ENCODE measurements around the gene CFAP20.

CFAP20 gene

GRCh38 chr16:58129097-58129936 is at the start of gene CFAP20:
Gene CFAP20 (minus strand): TSS chr16:58129381. CDS start chr16:58129115, 266 bp downstream.
- DNase-seq (ENCODE audit: insufficient read length, low spot score) (peak; percentile 17), FAIRE-seq (no peak)
- no peak for TF ChIP-seq CTCF (IDR thresholded peaks at IDR 0.05; ENCODE audit: insufficient read depth, missing control alignments)

GRCh38 chr16:58177353-58177710 is 48.2 kb upstream of the CFAP20 start:
- DNase-seq (ENCODE audit: insufficient read length, low spot score): no peak
- no peak for FAIRE-seq
- TF ChIP-seq CTCF (IDR thresholded peaks at IDR 0.05; ENCODE audit: insufficient read depth, missing control alignments): no peak

DNA sequence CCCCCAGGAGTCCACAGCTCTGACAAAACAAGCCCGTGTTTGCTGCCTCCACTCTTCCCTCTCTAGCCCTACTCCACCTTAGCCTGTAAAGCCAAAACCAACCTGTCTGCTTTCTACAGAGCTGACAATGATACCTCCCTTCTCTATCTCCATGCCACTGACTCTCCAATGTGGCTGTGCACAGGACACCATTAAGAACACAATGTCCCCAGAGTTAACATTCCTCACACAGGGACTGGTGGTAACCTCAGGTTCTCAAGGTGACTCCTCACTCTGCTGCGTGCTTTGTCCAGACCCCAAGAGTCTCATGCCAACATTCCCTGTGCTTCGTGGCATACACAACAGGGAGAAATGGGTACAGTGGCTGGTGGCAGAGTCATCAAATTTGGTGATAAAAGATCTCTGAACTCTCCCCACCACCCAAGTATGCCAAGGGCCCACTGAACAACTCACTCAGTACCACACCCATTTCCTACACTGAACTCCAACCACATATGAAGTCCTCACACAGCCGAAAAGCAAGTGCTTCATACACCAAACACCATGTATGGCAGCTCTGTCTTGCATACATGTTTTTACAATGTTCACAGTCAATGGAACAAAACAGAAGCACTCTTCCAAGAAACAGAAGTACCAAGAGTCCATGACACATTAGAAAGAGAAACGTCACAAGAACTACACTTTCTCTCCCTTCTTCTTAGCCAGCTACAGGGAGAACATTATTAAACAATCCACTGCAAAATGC is 47.6 kb upstream of the CFAP20 start:
- no peak for TF ChIP-seq CTCF (IDR thresholded peaks at IDR 0.05; ENCODE audit: insufficient read depth, missing control alignments)
- no peak for DNase-seq (ENCODE audit: insufficient read length, low spot score)
- no peak for FAIRE-seq

DNA sequence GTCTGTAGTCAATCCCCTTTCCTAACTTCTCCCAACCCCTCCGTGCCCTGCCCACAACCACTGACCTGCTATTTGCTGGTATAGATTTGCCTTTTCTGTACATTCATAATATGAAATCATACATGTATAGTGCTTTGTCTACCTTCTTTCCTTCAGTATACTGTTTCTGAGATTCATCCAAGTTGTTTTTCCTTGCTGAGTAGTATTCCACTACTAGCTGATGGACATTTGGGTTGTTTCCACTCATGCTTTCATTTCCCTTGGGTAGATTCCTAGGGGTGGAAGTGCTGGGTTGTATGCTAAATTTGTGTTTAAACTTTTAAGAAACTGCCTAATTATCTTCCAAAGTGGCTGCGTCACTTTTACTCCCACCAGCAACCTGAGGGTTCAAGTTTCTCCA is 41.0 kb upstream of the CFAP20 start:
- FAIRE-seq (no peak), DNase-seq (ENCODE audit: insufficient read length, low spot score) (no peak)
- no peak for TF ChIP-seq CTCF (IDR thresholded peaks at IDR 0.05; ENCODE audit: insufficient read depth, missing control alignments)

GRCh38 chr16:58160855-58161254 is 31.7 kb upstream of the CFAP20 start:
- DNase-seq (ENCODE audit: insufficient read length, low spot score) (no peak), FAIRE-seq (no peak)
- no peak for TF ChIP-seq CTCF (IDR thresholded peaks at IDR 0.05; ENCODE audit: insufficient read depth, missing control alignments)

DNA sequence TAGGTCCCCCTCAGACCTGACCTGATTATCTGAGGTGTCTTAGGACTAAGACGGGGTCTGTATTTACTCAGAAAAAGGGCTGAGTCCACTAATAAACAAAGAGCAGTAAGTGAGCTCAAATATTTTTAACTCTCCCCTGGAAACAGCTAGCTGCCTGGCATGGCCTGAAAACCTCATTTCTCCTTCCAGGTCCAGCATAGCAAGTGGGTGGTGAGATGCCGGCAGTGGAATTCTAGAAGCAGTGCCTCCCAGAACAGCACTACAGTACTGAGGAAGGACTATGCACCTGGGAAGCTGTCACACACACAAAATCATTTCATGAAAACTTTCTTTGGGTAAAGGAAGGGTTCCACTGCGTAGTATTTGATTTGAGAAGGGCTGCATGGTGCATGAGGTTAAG is 29.5 kb upstream of the CFAP20 start:
- TF ChIP-seq CTCF (IDR thresholded peaks at IDR 0.05; ENCODE audit: insufficient read depth, missing control alignments): no peak
- no peak for DNase-seq (ENCODE audit: insufficient read length, low spot score)
- FAIRE-seq: no peak
